ENCODE data around the gene SOX12. TPM values are rescaled to one million over a fixed set of nuclear protein-coding genes. Genes with fewer than 3 reads are reported as not detected.
A peak's percentile ranks its signal among the peaks of the same experiment; 100 is the strongest.
"Not testable (repeated sequence)": the region's sequence is repeated elsewhere in the genome, so short reads cannot be mapped to it uniquely, and the experiment has no call there.

The SOX12 gene
- total RNA-seq, 1 experiment from 2014 or later: 9.9 TPM

- DNase-seq (ENCODE audit: low read depth): peak; percentile 81
These were observed 37.2 kb downstream of the SOX12 start for GRCh38 chr20:362271-363254.

GRCh38 chr20:363319-364078 is 38.1 kb downstream of the SOX12 start:
- DNase-seq (ENCODE audit: low read depth): no peak

- DNase-seq (ENCODE audit: low read depth): no peak
These were observed 39.8 kb downstream of the SOX12 start for GRCh38 chr20:364905-365794.

GRCh38 chr20:366041-366718 is 40.8 kb downstream of the SOX12 start:
- no peak for DNase-seq (ENCODE audit: low read depth)

GRCh38 chr20:366719-367485 is 41.5 kb downstream of the SOX12 start:
- no peak for DNase-seq (ENCODE audit: low read depth)

- DNase-seq (ENCODE audit: low read depth): no peak
These were observed 42.1 kb downstream of the SOX12 start for GRCh38 chr20:367486-367887.

- DNase-seq (ENCODE audit: low read depth): no peak
These were observed 43.6 kb downstream of the SOX12 start for GRCh38 chr20:368915-369314.

GRCh38 chr20:370151-370600 is 44.8 kb downstream of the SOX12 start:
- no peak for DNase-seq (ENCODE audit: low read depth)

- DNase-seq (ENCODE audit: low read depth): no peak
These were observed 45.8 kb downstream of the SOX12 start for GRCh38 chr20:370977-371754.

- peak; percentile 53 for DNase-seq (ENCODE audit: low read depth)
These were observed 46.6 kb downstream of the SOX12 start for GRCh38 chr20:371755-372542.

- DNase-seq (ENCODE audit: low read depth): not testable (repeated sequence)
These were observed 47.3 kb downstream of the SOX12 start for GRCh38 chr20:372543-373082.

- DNase-seq (ENCODE audit: low read depth): peak; percentile 62
These were observed 48.0 kb downstream of the SOX12 start for GRCh38 chr20:373171-373890.

- DNase-seq (ENCODE audit: low read depth): no peak
These were observed 50.0 kb downstream of the SOX12 start for GRCh38 chr20:375265-375889.

- DNase-seq (ENCODE audit: low read depth): no peak
These were observed 50.7 kb downstream of the SOX12 start for GRCh38 chr20:376089-376488.

GRCh38 chr20:376750-377149 is 51.4 kb downstream of the SOX12 start:
- DNase-seq (ENCODE audit: low read depth): no peak

- DNase-seq (ENCODE audit: low read depth): not testable (repeated sequence)
These were observed 52.2 kb downstream of the SOX12 start for GRCh38 chr20:377578-377977.

- DNase-seq (ENCODE audit: low read depth): no peak
These were observed 53.6 kb downstream of the SOX12 start for GRCh38 chr20:378961-379336.
